Body of pancreas (tissue), 4 donors: ENCODE results near the gene POU3F4. TPM values are rescaled to one million over a fixed set of nuclear protein-coding genes. Genes with fewer than 3 reads are reported as not detected.

ENCODE experiments used
- ATAC-seq: fragments of 150-250 bp; one replicate; pipeline ENCODE4 v1.9.1; 2016
- DNase-seq, 4 donors: peaks; one replicate each; pipeline ENCODE4 v3.0.0-alpha.2; 2019
- H3K27ac ChIP-seq, 4 donors: fragments of 200-600 bp; sonication (generic); 1 replicate in 3 of 4; 2 replicates in 1 of 4; pipeline versions ENCODE4 v1.5.1 to v1.6.1; 2016 to 2019; ENCODE audit warnings: mild to moderate bottlenecking in 1 of 4, mixed read lengths in 1 of 4, moderate library complexity in 1 of 4
- H3K27me3 ChIP-seq, 2 donors: fragments of 200-600 bp; sonication (generic); one replicate each; pipeline ENCODE4 v1.6.0; 2016; ENCODE audit warnings: mild to moderate bottlenecking in 1 of 2
- H3K36me3 ChIP-seq, 2 donors: fragments of 200-600 bp; sonication (generic); replicated peaks in 1 of 2; 2 replicates each; pipeline ENCODE4 v1.5.1; 2016; ENCODE audit warnings: low read depth in 2 of 2; ENCODE audit not compliant: insufficient read depth in 1 of 2
- H3K4me1 ChIP-seq: fragments of 200-600 bp; sonication (generic); one replicate; pipeline ENCODE4 v1.6.0; 2016
- H3K4me3 ChIP-seq, 2 donors: fragments of 200-600 bp; sonication (generic); 1 replicate in 1 of 2; 2 replicates in 1 of 2; pipeline ENCODE4 v1.5.1; 2016 to 2019
- H3K9me3 ChIP-seq, 3 donors: fragments of 200-600 bp; sonication (generic); 1 replicate in 2 of 3; 2 replicates in 1 of 3; pipeline ENCODE4 v1.5.1; 2016
- CTCF ChIP-seq, 7 experiments: fragments of 450-650 bp in 4 of 7; fragments of 200-600 bp in 3 of 7; sonication (generic) in 3 of 7; IDR thresholded peaks; one replicate each; pipeline ENCODE4 v1.5.1; 2016 to 2019; ENCODE audit warnings: antibody characterized with exemption in 7 of 7
- POLR2A ChIP-seq, 3 donors: fragments of 450-650 bp; IDR thresholded peaks; one replicate each; pipeline ENCODE4 v1.6.1; 2016; ENCODE audit warnings: antibody characterized with exemption in 3 of 3, mild to moderate bottlenecking in 2 of 3
- WGBS, 2 donors: methylation state at CpG; one replicate each; pipeline ENCODE4 v1.1.5; 2017; 5-methylcytosine and 5-hydroxymethylcytosine counted together
- intact Hi-C: fragments of 100-400 bp; cut with DNase I; formaldehyde crosslinking; loops from one replicate; pipeline ENCODE4 v1.15.1; 2023
- total RNA-seq, 2 donors: library from RNA; depleted of rRNA; stranded (reverse); fragments of >200 nt; gene quantifications; one replicate each; pipeline ENCODE4 v1.1.0, GENCODE V29; 2016

POU3F4 gene
- total RNA-seq: not detected

- 2 to 26% methylated on average over 5 to 21 of the region's 25 CpGs for WGBS, 2 donors
- no peak within 1 kb of the TSS for H3K27ac ChIP-seq
- TF ChIP-seq POLR2A (IDR thresholded peaks at IDR 0.05) (no peak), CTCF (IDR thresholded peaks at IDR 0.05) (no peak)
- ATAC-seq: peak; percentile 53
- H3K4me1 ChIP-seq: no peaks in the 10 kb centered on the region
- no peaks in the 10 kb centered on the region for H3K9me3 ChIP-seq
- H3K4me3 ChIP-seq: no peak within 1 kb of the TSS
- intact Hi-C loops: no loop called here
- H3K27me3 ChIP-seq: peaks cover 0 to 4% of the 10 kb centered on the region in 2 donors
- peak; percentile 23 to 52 (median 34) for DNase-seq
- no peaks in the 10 kb centered on the region for H3K36me3 ChIP-seq
Measured at GRCh38 chrX:83508006-83508405, at the start of gene POU3F4. Gene POU3F4 (plus strand): TSS chrX:83508290. CDS start chrX:83508325, 35 bp downstream.

GRCh38 chrX:83469551-83469950 is 38.5 kb upstream of the POU3F4 start:
- no peak overlapping the region for H3K27ac ChIP-seq
- H3K27me3 ChIP-seq: no peaks in the 10 kb centered on the region
- peak in 3 of 4 donors; percentile 10 to 44 (median 13) for DNase-seq
- peak; percentile 38 for ATAC-seq
- no peaks in the 10 kb centered on the region for H3K4me1 ChIP-seq
- intact Hi-C loops: no loop called here
- no peaks in the 10 kb centered on the region for H3K36me3 ChIP-seq
- TF ChIP-seq CTCF (IDR thresholded peaks at IDR 0.05): peak in 5 of 7 experiments; percentile 24 to 59 (median 38)
- TF ChIP-seq POLR2A (IDR thresholded peaks at IDR 0.05): no peak
- no peaks in the 10 kb centered on the region for H3K9me3 ChIP-seq
- H3K4me3 ChIP-seq: no peak overlapping the region

GRCh38 chrX:83495898-83496297 is 12.2 kb upstream of the POU3F4 start:
- DNase-seq: no peak
- Histone ChIP-seq H3K27me3 (no peaks in the 10 kb centered on the region), H3K4me3 (no peak overlapping the region), H3K4me1 (no peaks in the 10 kb centered on the region), H3K36me3 (no peaks in the 10 kb centered on the region), H3K9me3 (no peaks in the 10 kb centered on the region), H3K27ac (no peak overlapping the region)
- no peak for TF ChIP-seq POLR2A (IDR thresholded peaks at IDR 0.05)
- no peak for TF ChIP-seq CTCF (IDR thresholded peaks at IDR 0.05)
- no peak for ATAC-seq
- intact Hi-C loops: no loop called here
- 20 to 24% methylated on average over 2 of the region's 2 CpGs for WGBS, 2 donors

GRCh38 chrX:83501003-83501402 is 7.1 kb upstream of the POU3F4 start:
- Histone ChIP-seq H3K4me3 (no peak overlapping the region), H3K9me3 (no peaks in the 10 kb centered on the region), H3K27ac (no peak overlapping the region), H3K4me1 (no peaks in the 10 kb centered on the region), H3K36me3 (no peaks in the 10 kb centered on the region), H3K27me3 (no peaks in the 10 kb centered on the region)
- intact Hi-C loops: no loop called here
- DNase-seq (no peak), ATAC-seq (no peak)
- no peak for TF ChIP-seq CTCF (IDR thresholded peaks at IDR 0.05)
- TF ChIP-seq POLR2A (IDR thresholded peaks at IDR 0.05): no peak
- WGBS, 2 donors: 4 to 25% methylated on average over 4 to 9 of the region's 9 CpGs

- intact Hi-C loops: no loop called here
- ATAC-seq (no peak), DNase-seq (no peak)
- no peaks in the 10 kb centered on the region for H3K4me1 ChIP-seq
- TF ChIP-seq POLR2A (IDR thresholded peaks at IDR 0.05): no peak
- no peaks in the 10 kb centered on the region for H3K36me3 ChIP-seq
- no peaks in the 10 kb centered on the region for H3K27me3 ChIP-seq
- no peak overlapping the region for H3K4me3 ChIP-seq
- H3K27ac ChIP-seq: no peak overlapping the region
- WGBS, 2 donors: 2 to 10% methylated on average over 2 to 11 of the region's 11 CpGs
- no peaks in the 10 kb centered on the region for H3K9me3 ChIP-seq
Measured at GRCh38 chrX:83501530-83501929, 6.6 kb upstream of the POU3F4 start.
